Heart left ventricle (tissue), 16 donors: ENCODE measurements around the gene NUDT2. TPM values are rescaled to one million over a fixed set of nuclear protein-coding genes. Genes with fewer than 3 reads are reported as not detected.

Source experiments
- ATAC-seq, 4 donors: fragments of 200-7000 bp; cut with Tn5 transposase; one replicate each; pipeline ENCODE4 v1.9.1; 2020 to 2022; ENCODE audit warnings: moderate library complexity in 4 of 4, mild to moderate bottlenecking in 3 of 4, moderate number of reproducible peaks in 1 of 4
- DNase-seq, 5 donors: peaks; one replicate each; pipeline ENCODE4 v3.0.0-alpha.2; 2020
- H3K27ac ChIP-seq, 12 donors: fragments of 200-600 bp; sonication (generic) in 4 of 12; one replicate each; pipeline versions ENCODE4 v1.5.0 to v1.8.0; 2016 to 2022; ENCODE audit warnings: mild to moderate bottlenecking in 2 of 12
- H3K27me3 ChIP-seq, 9 donors: fragments of 200-600 bp; sonication (generic) in 2 of 9; one replicate each; pipeline versions ENCODE4 v1.5.1 to v1.8.0; 2016 to 2022; ENCODE audit warnings: mild to moderate bottlenecking in 3 of 9
- H3K36me3 ChIP-seq, 9 donors: fragments of 200-600 bp; sonication (generic) in 2 of 9; one replicate each; pipeline versions ENCODE4 v1.5.0 to v1.8.0; 2018 to 2022; ENCODE audit warnings: mild to moderate bottlenecking in 2 of 9
- H3K4me1 ChIP-seq, 12 donors: fragments of 200-600 bp; sonication (generic) in 4 of 12; one replicate each; pipeline versions ENCODE4 v1.5.0 to v1.8.0; 2016 to 2022; ENCODE audit warnings: mild to moderate bottlenecking in 3 of 12
- H3K4me3 ChIP-seq, 12 donors: fragments of 200-600 bp; sonication (generic) in 4 of 12; one replicate each; pipeline versions ENCODE4 v1.5.0 to v1.8.0; 2017 to 2022; ENCODE audit warnings: mild to moderate bottlenecking in 9 of 12, moderate library complexity in 4 of 12
- H3K9me3 ChIP-seq, 12 donors: fragments of 200-600 bp; sonication (generic) in 4 of 12; one replicate each; pipeline versions ENCODE4 v1.5.0 to v1.8.0; 2016 to 2022; ENCODE audit warnings: mild to moderate bottlenecking in 1 of 12
- POLR2A ChIP-seq, 2 donors: fragments of 450-650 bp; IDR thresholded peaks; one replicate each; pipeline ENCODE4 v1.6.1; 2017; ENCODE audit warnings: antibody characterized with exemption in 2 of 2, mild to moderate bottlenecking in 2 of 2, moderate library complexity in 2 of 2
- WGBS, 4 donors: extraction: QIAGEN DNeasy Blood & Tissue Kit in 2 of 4; methylation state at CpG; one replicate each; pipeline versions ENCODE4 v1.1.5 to v1.1.7; 2013 to 2018; 5-methylcytosine and 5-hydroxymethylcytosine counted together
- intact Hi-C, 10 donors: fragments of 100-400 bp; cut with DNase I; formaldehyde crosslinking; loops; one replicate each; pipeline versions ENCODE4 v1.11.1 to v1.14.2; 2022
- polyA plus RNA-seq, 2 donors: library from polyadenylated mRNA; stranded (reverse); fragments of 200-250 nt; gene quantifications; one replicate each; pipeline ENCODE4 v1.2.3, GENCODE V29; 2013
- total RNA-seq, 9 donors: library from RNA; depleted of rRNA in 2 of 9; stranded (reverse); fragments of >200 nt in 2 of 9; fragmentation: NEBNext Ultra II Directional in 3 of 9; extraction: Animal tissue kit (Norgen Biotek cat#: 25700) in 3 of 9; gene quantifications; one replicate each; pipeline versions ENCODE4 v1.1.0 to v1.2.4, GENCODE V29; 2016 to 2023
- TF ChIP-seq, protein P1 (sequence below), 12 donors: fragments of 200-600 bp; sonication (generic) in 4 of 12; IDR thresholded peaks; one replicate each; pipeline versions ENCODE4 v1.5.0 to v1.8.0; 2018 to 2022; ENCODE audit warnings: antibody characterized with exemption in 12 of 12, mild to moderate bottlenecking in 5 of 12
- donor health status: ischemic (EF 13 %, LVEDD 7.1; RV severe dilation, severe dysfunction).
- donor health status: healthy with polysubstance abuse.
- donor health status: DM: no; HTN: yes; CAD: no.
- donor health status: DM: no; HTN: no; CAD: no.
- donor health status: ischemic (EF 25% LVEDD 6.9; RV normal size, moderate dysfunction).
- donor health status: ischemic (EF 25% LVEDD 5.7; RV mildly dilated, moderate dysfunction).
- donor health status: healthy.
- donor health status: DM: yes; HTN: yes; CAD: no.
- donor health status: ischemic (EF 35%, LVEDD 5.7; RV mildly dilated, moderate dysfunction).
- donor health status: nonischemic (EF 11% LVEDD 7.7; RV severe dilation, severe dysfunction).
- donor health status: DM: yes; HTN: yes; CAD: no.
- donor health status: PGD.
- donor health status: ischemic (EF 29% LVEDD 5.4; RV normal size, mild dysfunction).
- donor health status: nonischemic (EF 23%, LVEDD 6.1; RV moderate dilation, normal function).

NUDT2 gene
- total and polyA plus RNA-seq, 11 donors = 14.1 to 27.6 (median 17.5) TPM

GRCh38 chr9:34382879-34383278 lies 53.5 kb downstream of the NUDT2 start:
- no peaks in the 10 kb centered on the region for H3K9me3 ChIP-seq

DNA sequence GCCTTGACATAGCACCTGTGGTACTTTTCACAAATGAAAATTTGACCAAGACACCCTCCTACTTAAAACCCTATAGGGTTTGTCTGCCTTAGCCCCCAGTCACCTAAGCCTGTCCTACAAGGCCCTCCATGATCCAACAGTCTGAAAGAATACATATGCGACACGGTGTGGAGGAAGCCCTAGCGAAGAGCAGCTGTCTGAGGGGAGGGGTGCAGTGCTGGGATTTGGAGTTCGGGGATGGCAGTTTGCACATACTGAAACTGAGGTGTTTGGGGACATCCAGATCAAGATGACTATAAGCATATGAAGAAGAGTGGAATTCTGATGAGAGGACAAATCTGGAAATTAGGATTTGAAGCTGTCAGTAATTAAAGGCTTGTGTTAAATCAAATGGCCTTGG lies 54.5 kb downstream of the NUDT2 start:
- intact Hi-C loops = loop anchor here in 2 of 10 donors (5.0 kb wide), 3 partner anchors 48 to 257 kb away; partner anchors contain the start of gene DCAF12 (in 1 of the 2)
- Histone ChIP-seq H3K4me1 (peaks cover 0 to 29% (median 19%) of the 10 kb centered on the region in 12 donors), H3K9me3 (no peaks in the 10 kb centered on the region), H3K4me3 (no peak overlapping the region), H3K27ac (no peak overlapping the region), H3K27me3 (no peaks in the 10 kb centered on the region), H3K36me3 (no peaks in the 10 kb centered on the region)
- DNase-seq (no peak), ATAC-seq (no peak)
- TF ChIP-seq, protein P1, sequence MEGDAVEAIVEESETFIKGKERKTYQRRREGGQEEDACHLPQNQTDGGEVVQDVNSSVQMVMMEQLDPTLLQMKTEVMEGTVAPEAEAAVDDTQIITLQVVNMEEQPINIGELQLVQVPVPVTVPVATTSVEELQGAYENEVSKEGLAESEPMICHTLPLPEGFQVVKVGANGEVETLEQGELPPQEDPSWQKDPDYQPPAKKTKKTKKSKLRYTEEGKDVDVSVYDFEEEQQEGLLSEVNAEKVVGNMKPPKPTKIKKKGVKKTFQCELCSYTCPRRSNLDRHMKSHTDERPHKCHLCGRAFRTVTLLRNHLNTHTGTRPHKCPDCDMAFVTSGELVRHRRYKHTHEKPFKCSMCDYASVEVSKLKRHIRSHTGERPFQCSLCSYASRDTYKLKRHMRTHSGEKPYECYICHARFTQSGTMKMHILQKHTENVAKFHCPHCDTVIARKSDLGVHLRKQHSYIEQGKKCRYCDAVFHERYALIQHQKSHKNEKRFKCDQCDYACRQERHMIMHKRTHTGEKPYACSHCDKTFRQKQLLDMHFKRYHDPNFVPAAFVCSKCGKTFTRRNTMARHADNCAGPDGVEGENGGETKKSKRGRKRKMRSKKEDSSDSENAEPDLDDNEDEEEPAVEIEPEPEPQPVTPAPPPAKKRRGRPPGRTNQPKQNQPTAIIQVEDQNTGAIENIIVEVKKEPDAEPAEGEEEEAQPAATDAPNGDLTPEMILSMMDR (IDR thresholded peaks at IDR 0.05) = no peak
- no peak for TF ChIP-seq POLR2A (IDR thresholded peaks at IDR 0.05)
- 77 to 85% (median 84%) methylated on average over 4 of the region's 4 CpGs for WGBS, 4 donors

More at GRCh38 chr9:34382879-34383278, 53.5 kb downstream of the NUDT2 start:
- H3K4me1 ChIP-seq = peaks cover 0 to 29% (median 19%) of the 10 kb centered on the region in 12 donors
- TF ChIP-seq POLR2A (IDR thresholded peaks at IDR 0.05) = no peak
- TF ChIP-seq, protein P1 (IDR thresholded peaks at IDR 0.05) = no peak
- DNase-seq = no peak
- no peak for ATAC-seq
- no peak overlapping the region for H3K27ac ChIP-seq
- H3K36me3 ChIP-seq = no peaks in the 10 kb centered on the region
- WGBS, 4 donors = 90 to 92% (median 91%) methylated on average over 3 of the region's 3 CpGs
- intact Hi-C loops = loop anchor here in 2 of 10 donors (5.0 kb wide), 3 partner anchors 49 to 256 kb away; partner anchors contain the start of gene DCAF12 (in 1 of the 2)
- H3K27me3 ChIP-seq = no peaks in the 10 kb centered on the region
- H3K4me3 ChIP-seq = no peak overlapping the region

DNA sequence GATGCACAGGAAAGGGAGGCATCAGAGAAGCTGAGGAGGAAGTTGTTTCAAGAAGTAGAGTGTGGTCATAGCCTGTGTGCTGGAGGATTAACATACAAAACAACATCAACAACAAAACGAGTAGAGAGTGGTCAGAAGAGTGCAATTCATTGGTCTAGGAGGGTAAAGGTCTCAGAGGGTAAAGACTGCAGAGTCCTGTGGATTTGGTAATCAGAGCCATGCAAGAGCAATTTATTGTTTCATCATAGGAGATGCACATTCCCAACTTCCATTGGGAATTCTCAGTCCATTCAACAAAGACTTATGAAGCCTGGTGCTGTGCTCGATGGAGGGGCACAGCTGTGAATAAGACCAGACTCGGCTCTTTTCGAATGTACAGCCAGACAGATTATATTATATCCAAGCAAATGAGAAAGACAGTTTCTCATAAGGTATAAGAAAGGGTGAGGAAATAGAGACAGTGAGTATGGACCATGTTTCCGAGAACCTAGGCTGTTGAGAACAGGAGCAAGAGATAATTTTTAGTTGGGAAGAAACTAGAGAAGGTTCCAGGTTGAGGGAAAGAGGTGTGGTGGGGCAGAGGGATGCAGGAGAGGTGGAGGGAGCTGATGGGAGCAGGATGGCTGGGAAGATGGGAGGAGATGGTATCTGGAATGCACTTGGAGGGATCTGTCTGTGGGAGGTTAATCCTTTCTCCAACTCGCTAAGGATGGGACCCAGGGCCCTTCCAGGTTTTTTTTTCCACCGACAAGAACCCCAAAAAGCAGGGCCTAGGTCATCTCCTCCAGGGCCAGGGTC lies 55.2 kb downstream of the NUDT2 start:
- WGBS, 4 donors = 78 to 83% (median 81%) methylated on average over 7 of the region's 7 CpGs
- intact Hi-C loops = loop anchor here in 2 of 10 donors (5.0 kb wide), 3 partner anchors 48 to 257 kb away; partner anchors contain the start of gene DCAF12 (in 1 of the 2)

More for the DNA sequence above, 55.2 kb downstream of the NUDT2 start:
- Histone ChIP-seq H3K27ac (no peak overlapping the region), H3K27me3 (no peaks in the 10 kb centered on the region), H3K36me3 (no peaks in the 10 kb centered on the region), H3K4me3 (no peak overlapping the region), H3K4me1 (peaks cover 0 to 23% (median 16%) of the 10 kb centered on the region in 12 donors), H3K9me3 (no peaks in the 10 kb centered on the region)
- ATAC-seq (no peak), DNase-seq (no peak)
- no peak for TF ChIP-seq POLR2A (IDR thresholded peaks at IDR 0.05)
- TF ChIP-seq, protein P1 (IDR thresholded peaks at IDR 0.05) = no peak
